Left cardiac atrium (tissue), 4 donors: Measurements from ENCODE around the gene PLK3. TPM values are rescaled to one million over a fixed set of nuclear protein-coding genes. Genes with fewer than 3 reads are reported as not detected.

Experiments used
- ATAC-seq, 2 donors: fragments of 200-7000 bp; cut with Tn5 transposase; one replicate each; pipeline ENCODE4 v1.9.1; 2020; ENCODE audit warnings: mild to moderate bottlenecking in 2 of 2, moderate library complexity in 2 of 2
- DNase-seq: peaks from one replicate; pipeline ENCODE4 v3.0.0-alpha.2; 2020
- intact Hi-C, 2 donors: fragments of 100-400 bp; cut with DNase I; formaldehyde crosslinking; loops; one replicate each; pipeline versions ENCODE4 v1.14.1 to v1.15.1; 2022 to 2023
- total RNA-seq, 2 donors: library from RNA; stranded (reverse); fragmentation: NEBNext Ultra II Directional; extraction: Animal tissue kit (Norgen Biotek cat#: 25700); gene quantifications; one replicate each; pipeline ENCODE4 v1.2.1, GENCODE V29; 2021
- donor health status: DM: no; HTN: yes; CAD: no.
- donor health status: DM: no; HTN: yes; CAD: no; lungs with severe emphysema.
- donor health status: DM: yes; HTN: yes; CAD: no.
- donor health status: Dilated cardiomyopathy.

The PLK3 gene
- total RNA-seq, 2 donors from 2014 or later: 7.6 to 16.1 TPM

DNA sequence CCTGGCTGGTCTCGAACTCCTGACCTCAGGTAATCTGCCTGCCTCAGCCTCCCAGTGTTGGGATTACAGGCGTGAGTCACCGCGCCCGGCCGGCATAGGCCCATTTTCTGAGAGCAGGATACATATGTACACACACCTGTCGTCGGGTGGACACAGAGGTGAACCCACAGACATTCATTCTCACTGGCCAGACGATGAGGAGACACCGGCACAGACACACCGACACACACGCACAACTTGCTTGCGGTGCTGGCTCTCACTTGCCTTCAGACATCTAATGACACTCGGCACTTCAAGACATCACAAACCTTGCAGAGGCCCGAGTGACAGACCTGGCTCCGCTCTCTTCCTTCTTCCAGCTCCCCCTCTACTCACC lies 42.3 kb downstream of the PLK3 start:
- ATAC-seq (peak in 1 of 2 donors; percentile 6), DNase-seq (no peak)
- intact Hi-C loops: no loop called here

DNA sequence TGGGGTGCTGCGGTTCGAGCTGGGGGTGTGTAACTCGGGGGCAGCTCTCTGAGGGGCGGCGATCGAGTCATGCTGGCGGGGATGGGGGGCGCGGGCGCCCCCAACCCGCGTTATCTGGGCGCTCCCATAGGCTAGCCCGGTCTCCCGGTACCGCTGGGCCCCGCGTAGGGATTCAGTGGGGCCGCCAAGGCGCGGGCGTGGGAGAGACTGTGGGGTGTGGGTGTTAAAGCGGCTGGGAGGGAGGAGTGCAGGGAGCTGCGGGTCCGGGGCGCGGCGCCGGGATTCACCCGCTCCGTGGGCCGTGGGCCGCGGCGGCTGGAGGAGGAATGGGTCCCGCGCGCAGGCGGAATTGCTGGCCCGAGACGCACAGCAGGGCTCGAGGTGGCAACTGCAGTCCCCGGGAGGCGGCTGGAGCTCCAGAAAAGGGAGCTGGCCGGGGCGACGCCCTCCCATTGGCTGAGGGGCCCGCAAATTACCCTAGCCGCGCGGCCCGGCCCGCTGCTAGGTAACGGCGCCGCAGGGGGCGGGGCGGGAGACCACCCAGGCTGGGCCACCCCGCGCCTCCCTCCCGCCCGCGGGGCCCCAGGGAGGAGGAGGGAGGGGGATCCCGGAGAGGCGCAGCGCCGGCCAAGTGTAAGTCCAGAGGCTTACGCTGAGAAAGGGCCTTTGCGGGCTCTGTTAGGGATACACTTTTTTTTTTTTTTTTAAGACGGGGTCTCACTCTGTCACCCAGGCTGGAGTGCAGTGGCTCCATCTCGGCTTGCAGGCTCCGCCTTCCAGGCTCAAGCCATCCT lies 42.9 kb downstream of the PLK3 start, which contains the start of gene PTCH2:
Gene PTCH2, minus strand, starts transcription at position 392 of the 794 bp plus-strand sequence. Its CDS starts 321 bp downstream, at position 71.
- peak; percentile 93 to 94 for ATAC-seq
- intact Hi-C loops: no loop called here
- DNase-seq: peak; percentile 77

DNA sequence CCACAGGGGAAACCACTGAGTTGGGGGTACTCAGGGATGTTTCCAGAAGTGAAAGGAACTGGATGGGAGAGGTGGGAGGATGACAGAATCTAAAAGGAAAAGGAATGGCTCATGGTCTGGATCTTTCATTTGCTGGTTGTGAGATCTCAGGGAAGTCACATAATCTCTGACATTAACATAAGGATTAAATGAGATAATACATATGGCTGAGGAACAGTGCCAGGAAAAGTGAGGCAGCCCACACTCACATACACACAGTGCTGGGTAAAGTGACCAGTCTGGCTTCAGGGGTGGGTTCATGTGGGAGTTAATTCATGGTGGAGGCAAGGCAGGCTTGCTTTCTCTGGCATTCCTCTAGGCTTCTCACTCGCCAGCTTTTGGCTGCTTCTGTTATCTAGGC lies 46.8 kb downstream of the PLK3 start:
- ATAC-seq (no peak), DNase-seq (no peak)
- intact Hi-C loops: no loop called here

DNA sequence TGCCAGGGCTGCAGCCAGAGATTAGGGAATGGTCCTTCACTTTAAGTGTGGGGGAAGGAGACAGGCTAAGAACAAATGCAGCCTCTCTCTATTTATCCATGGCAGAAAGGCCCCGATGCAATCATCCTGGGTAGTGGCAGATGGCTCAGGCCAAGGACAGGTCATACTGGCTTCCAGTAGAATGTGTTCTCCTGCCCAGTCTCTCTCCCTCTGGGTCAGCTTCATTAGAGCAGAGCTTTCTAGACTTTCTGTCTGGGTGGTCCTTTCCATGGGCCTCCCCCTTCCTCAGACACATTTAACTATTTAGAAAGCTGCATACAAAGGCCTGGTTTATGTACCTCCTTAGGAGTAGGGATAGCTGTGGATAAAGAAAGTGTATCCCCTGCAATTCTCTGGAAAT lies 47.7 kb downstream of the PLK3 start:
- intact Hi-C loops: no loop called here

DNA sequence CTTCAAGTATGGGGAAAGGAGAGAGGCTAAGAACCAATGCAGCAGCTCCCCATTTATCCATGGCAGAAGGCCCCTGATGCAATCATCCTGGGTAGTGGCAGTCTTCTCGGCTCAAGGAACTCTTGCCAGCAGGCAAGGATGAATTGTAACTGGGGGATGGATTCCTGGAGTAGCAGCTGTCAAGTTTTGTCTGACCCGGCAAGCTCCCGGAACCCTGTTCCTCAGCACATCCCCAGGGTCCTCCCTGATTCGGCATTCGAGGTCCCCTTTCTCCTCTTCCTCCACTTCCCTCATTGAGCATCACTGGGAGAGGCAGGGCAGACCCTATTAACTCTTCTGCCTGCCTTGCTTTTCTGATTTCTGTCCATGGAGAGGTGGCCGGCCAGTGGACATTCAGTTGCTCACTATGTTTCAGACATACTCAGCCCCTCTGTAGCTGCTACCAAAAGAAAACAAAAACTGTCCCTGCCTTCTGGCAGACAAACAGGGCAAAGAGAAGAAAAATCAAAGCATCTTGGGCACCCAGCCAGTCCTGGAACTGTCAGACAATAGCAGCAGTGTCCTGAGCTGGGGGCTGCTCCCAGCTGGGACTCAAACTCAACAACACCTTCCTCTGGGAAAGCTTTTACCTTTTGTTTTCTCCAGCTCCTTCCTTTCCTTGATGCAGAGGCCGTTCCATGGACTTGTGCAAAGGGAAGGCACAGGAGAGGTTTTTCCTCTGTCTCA lies 48.4 kb downstream of the PLK3 start:
- intact Hi-C loops: no loop called here
- ATAC-seq (peak in 1 of 2 donors; percentile 12), DNase-seq (no peak)

More for the DNA sequence above, 47.7 kb downstream of the PLK3 start:
- DNase-seq (no peak), ATAC-seq (no peak)

DNA sequence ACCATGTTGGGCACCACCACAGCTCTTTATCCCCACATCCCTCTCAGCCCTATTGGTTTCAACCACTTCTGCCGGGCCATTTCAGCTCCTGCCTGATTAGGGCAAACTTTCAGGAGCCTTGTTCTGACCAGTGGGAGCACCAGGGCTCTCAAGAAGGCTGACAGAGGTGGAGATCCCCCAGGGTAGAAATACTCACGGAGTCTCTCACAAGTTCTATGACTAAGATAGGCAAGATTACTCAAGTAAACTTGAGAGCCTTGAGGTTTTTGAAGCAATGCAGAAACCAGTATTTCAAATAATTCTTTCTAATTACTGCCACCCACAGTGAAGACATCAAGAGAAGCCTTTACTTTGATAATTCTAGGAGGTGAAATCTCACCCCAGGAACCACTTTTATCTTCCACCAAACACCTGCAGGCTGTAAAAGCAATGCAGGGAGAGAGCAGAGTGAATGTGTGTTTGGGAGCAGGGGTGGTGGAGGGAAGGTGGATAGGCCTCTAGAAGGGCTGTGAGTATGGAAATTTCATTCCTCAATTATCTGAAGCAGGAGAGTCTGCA lies 49.5 kb downstream of the PLK3 start:
- intact Hi-C loops: no loop called here
- DNase-seq (no peak), ATAC-seq (no peak)

DNA sequence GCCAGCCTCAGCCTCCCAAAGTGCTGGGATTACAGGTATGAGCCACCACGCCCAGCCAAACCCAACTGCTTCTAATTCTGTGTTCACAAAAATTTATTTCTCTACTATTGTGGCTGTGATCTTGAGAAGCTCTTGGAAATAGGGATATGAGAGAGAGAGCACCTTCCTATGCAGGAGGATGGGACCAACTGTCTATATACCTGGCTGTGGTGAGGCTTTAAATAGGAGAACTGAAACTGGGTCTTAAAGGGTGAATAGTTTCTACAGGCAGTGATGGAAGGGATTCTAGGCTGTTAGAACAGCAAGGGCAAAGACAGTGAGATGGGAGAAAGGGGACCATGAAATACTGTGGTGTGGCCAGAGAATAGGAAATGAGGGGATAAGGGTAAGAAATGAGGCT lies 51.1 kb downstream of the PLK3 start:
- intact Hi-C loops: no loop called here
- DNase-seq: no peak

DNA sequence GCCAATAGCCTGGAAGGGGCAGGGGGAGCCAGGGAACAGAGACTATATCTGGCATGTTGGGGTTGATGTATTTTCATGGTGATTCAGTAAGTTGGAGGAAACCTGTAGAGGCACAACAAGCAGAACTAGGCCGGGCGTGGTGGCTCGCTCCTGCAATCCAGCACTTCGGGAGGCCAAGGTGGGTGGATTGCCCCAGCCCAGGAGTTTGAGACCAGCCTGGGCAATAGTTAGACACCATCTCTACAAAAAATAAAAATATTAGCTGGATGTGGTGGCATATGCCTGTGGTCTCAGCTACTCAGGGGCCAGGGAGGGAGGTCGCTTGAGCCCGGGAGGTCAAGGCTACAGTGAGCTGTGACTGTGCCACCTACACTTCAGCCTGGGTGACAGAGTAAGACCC lies 53.0 kb downstream of the PLK3 start:
- intact Hi-C loops: no loop called here
- ATAC-seq (no peak), DNase-seq (no peak)

More for the DNA sequence above, 51.1 kb downstream of the PLK3 start:
- ATAC-seq: no peak

DNA sequence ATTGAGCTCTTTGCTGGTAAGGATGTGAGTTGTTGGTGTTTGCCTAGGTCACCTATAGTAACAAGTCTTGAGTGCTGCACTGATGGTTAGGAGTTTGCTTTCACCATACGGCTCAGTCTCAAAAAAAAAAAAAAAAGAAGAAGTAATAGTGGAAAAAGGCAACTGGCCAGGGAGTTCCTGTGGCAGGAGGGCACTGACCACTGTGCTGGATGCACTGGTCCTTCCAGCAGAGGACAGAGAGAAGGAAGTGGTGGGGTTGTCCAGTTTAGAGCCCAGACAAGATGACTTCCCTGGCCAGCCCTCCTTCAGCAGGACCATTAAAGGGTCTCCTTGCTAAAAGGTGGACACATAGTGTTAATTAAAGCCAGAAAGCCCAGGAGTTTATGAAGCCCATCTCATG lies 54.8 kb downstream of the PLK3 start:
- DNase-seq: no peak
- intact Hi-C loops: no loop called here
- no peak for ATAC-seq

Other genes with a start within 250 kb of the PLK3 start
- 10 to 100 TPM; 11.1 to 11.4 TPM for gene TMEM53, start 125.9 kb upstream of the PLK3 start, total RNA-seq
- 1 to 10 TPM in 1 of 2 donors, under 1 TPM in 1; 0.16 to 1.2 TPM for gene ARMH1, start 125.7 kb upstream of the PLK3 start, total RNA-seq
- gene RNU5D-1, start 69.2 kb upstream of the PLK3 start, total RNA-seq: not detected
- gene KIF2C, start 60.5 kb upstream of the PLK3 start, total RNA-seq: 1 to 10 TPM; 1.2 TPM
- 100 to 1,000 TPM; 950 to 999 TPM for gene RPS8, start 24.8 kb upstream of the PLK3 start, total RNA-seq
- gene BEST4, start 12.2 kb upstream of the PLK3 start, total RNA-seq: under 1 TPM; 0.12 to 0.31 TPM
- gene DYNLT4, start 7.0 kb downstream of the PLK3 start, total RNA-seq: under 1 TPM; 0.71 to 0.79 TPM
- 1 to 10 TPM; 4.0 to 8.6 TPM for gene BTBD19, start 8.1 kb downstream of the PLK3 start, total RNA-seq
- gene PTCH2, start 42.9 kb downstream of the PLK3 start, total RNA-seq: under 1 TPM; 0.58 to 0.59 TPM
- 10 to 100 TPM; 26.2 to 34.0 TPM for gene EIF2B3, start 186.2 kb downstream of the PLK3 start, total RNA-seq
- gene HECTD3, start 210.9 kb downstream of the PLK3 start, total RNA-seq: 10 to 100 TPM; 18.9 to 24.2 TPM
- gene UROD, start 211.9 kb downstream of the PLK3 start, total RNA-seq: 10 to 100 TPM; 63.4 to 65.1 TPM